ENCODE results near the gene KIFC3. TPM values are rescaled to one million over a fixed set of nuclear protein-coding genes. Genes with fewer than 3 reads are reported as not detected.
"Not testable (repeated sequence)": the region's sequence is repeated elsewhere in the genome, so short reads cannot be mapped to it uniquely, and the experiment has no call there.

The KIFC3 gene
- total RNA-seq, 1 donor from 2014 or later = 0.76 TPM

DNA sequence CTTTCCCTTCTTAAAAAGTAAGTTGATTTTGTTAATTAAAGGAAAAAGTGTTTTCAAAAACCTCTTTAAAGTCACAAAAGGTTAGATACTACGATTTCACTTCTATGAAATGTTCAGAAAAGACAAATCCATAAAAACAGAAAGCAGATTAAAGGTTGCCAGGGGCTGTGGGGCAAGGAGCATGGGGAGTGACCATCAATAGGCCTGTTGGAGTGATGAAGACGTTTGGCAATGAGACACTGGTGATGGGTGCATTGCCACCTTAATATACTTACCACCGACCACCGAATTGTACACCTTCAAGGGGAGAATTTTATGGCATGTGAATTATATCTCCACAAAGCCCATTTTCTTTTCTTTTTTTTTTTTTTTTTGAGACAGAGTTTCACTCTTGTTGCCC, 19.2 kb downstream of the KIFC3 start:
- Mint-ChIP-seq H3K27me3 (ENCODE audit: unreplicated experiment) (peaks cover 2% of the 10 kb centered on the region), H3K4me3 (ENCODE audit: unreplicated experiment) (no peak overlapping the region)

DNA sequence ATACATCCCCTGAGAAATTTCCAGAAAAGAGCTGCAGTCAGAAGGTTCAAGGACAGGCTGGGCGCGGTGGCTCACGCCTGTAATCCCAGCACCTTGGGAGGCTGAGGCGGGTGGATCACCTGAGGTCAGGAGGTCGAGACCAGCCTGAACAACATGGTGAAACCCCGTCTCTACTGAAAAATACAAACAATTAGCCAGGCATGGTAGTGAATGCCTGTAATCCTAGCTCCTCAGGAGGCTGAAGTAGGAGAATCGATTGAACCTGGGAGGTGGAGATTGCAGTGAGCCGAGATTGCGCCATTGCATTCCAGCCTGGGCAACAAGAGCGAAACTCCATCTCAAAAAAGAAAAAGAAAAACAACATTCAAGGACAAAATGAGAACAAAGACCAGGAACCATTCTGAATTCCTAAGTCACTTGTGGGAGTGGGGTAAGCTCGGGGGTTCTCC, 19.7 kb downstream of the KIFC3 start:
- not testable (repeated sequence) for H3K27ac Mint-ChIP-seq (ENCODE audit: unreplicated experiment); H3K4me1 Mint-ChIP-seq (ENCODE audit: low read depth, unreplicated experiment); H3K4me3 Mint-ChIP-seq (ENCODE audit: unreplicated experiment); DNase-seq; H3K36me3 Mint-ChIP-seq (ENCODE audit: unreplicated experiment); H3K27me3 Mint-ChIP-seq (ENCODE audit: unreplicated experiment); H3K9me3 Mint-ChIP-seq (ENCODE audit: unreplicated experiment)

More for the DNA sequence above, 19.2 kb downstream of the KIFC3 start:
- H3K4me1 Mint-ChIP-seq (ENCODE audit: low read depth, unreplicated experiment) = no peaks in the 10 kb centered on the region
- TF ChIP-seq, protein P1, sequence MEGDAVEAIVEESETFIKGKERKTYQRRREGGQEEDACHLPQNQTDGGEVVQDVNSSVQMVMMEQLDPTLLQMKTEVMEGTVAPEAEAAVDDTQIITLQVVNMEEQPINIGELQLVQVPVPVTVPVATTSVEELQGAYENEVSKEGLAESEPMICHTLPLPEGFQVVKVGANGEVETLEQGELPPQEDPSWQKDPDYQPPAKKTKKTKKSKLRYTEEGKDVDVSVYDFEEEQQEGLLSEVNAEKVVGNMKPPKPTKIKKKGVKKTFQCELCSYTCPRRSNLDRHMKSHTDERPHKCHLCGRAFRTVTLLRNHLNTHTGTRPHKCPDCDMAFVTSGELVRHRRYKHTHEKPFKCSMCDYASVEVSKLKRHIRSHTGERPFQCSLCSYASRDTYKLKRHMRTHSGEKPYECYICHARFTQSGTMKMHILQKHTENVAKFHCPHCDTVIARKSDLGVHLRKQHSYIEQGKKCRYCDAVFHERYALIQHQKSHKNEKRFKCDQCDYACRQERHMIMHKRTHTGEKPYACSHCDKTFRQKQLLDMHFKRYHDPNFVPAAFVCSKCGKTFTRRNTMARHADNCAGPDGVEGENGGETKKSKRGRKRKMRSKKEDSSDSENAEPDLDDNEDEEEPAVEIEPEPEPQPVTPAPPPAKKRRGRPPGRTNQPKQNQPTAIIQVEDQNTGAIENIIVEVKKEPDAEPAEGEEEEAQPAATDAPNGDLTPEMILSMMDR (IDR thresholded peaks at IDR 0.05; ENCODE audit: partially characterized antibody, unreplicated experiment) = no peak
- H3K27ac Mint-ChIP-seq (ENCODE audit: unreplicated experiment) = no peak overlapping the region
- H3K9me3 Mint-ChIP-seq (ENCODE audit: unreplicated experiment) = peaks cover 1% of the 10 kb centered on the region
- no peaks in the 10 kb centered on the region for H3K36me3 Mint-ChIP-seq (ENCODE audit: unreplicated experiment)
- DNase-seq = no peak

DNA sequence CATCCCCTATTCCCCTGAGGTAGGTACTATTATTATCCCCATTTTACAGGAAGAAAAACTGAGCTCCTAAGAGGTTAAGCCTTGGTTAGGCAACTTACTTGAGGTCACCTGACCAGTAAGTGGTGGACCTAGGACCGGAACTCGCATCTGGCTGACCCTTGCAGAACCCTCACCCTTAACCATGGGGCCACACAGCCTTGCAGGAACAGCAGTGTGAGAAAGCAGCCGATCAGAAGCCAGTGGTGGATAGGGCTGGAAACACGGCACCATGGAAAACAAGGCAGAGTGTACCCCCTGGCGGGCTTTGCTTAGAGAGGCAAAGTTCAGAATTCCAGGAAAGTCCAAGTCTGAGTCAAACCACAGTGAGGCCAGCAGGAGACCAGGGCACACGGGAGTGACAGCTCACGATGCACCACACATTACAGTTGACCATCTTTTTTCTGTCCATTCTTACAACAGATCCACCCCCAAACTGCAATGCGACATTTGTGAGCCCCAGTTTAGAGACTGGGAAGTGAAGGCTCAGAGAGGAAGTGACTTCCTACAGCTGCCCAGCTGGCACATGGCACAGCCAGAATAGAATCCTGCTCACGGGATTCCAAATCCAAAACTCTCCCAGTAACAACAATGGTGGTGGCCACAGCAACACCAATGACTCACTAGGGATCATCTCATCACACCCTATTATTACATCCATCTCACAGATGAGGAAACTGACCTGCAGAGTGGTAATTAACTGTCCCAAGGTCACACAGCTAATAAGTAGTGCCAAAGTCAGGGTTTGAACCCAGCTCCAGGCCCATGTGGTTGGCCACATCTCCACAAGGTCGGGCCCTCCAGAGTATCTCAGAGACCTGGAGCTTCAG, 20.3 kb downstream of the KIFC3 start:
- Mint-ChIP-seq H3K27me3 (ENCODE audit: unreplicated experiment) (peaks cover 2% of the 10 kb centered on the region), H3K36me3 (ENCODE audit: unreplicated experiment) (no peaks in the 10 kb centered on the region), H3K4me1 (ENCODE audit: low read depth, unreplicated experiment) (no peaks in the 10 kb centered on the region), H3K9me3 (ENCODE audit: unreplicated experiment) (peaks cover 1% of the 10 kb centered on the region), H3K4me3 (ENCODE audit: unreplicated experiment) (no peak overlapping the region), H3K27ac (ENCODE audit: unreplicated experiment) (no peak overlapping the region)
- no peak for DNase-seq
- TF ChIP-seq, protein P1 (IDR thresholded peaks at IDR 0.05; ENCODE audit: partially characterized antibody, unreplicated experiment) = no peak

DNA sequence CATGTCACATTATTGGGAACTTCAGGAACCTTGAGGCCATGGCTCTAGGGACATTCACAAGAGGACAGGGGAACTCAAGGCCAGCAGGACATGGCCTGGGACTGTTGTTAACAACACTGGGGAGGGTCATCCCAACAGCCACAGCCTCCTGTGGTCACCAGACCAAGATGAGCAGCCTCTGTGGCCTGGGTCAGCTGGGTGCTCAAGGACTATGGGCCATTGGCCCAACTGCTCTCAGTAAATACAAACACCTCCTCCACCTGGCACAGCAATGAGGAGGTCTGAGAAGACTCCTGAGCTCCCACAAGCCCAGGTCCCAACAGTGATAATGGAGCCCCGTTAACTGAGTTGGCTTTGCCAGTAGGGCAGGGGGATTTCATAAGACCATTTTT, 20.9 kb downstream of the KIFC3 start:
- no peaks in the 10 kb centered on the region for H3K36me3 Mint-ChIP-seq (ENCODE audit: unreplicated experiment)
- no peak overlapping the region for H3K4me3 Mint-ChIP-seq (ENCODE audit: unreplicated experiment)
- H3K4me1 Mint-ChIP-seq (ENCODE audit: low read depth, unreplicated experiment) = no peaks in the 10 kb centered on the region
- TF ChIP-seq, protein P1 (IDR thresholded peaks at IDR 0.05; ENCODE audit: partially characterized antibody, unreplicated experiment) = no peak
- peaks cover 2% of the 10 kb centered on the region for H3K27me3 Mint-ChIP-seq (ENCODE audit: unreplicated experiment)
- DNase-seq = no peak
- no peak overlapping the region for H3K27ac Mint-ChIP-seq (ENCODE audit: unreplicated experiment)
- peaks cover 1% of the 10 kb centered on the region for H3K9me3 Mint-ChIP-seq (ENCODE audit: unreplicated experiment)

DNA sequence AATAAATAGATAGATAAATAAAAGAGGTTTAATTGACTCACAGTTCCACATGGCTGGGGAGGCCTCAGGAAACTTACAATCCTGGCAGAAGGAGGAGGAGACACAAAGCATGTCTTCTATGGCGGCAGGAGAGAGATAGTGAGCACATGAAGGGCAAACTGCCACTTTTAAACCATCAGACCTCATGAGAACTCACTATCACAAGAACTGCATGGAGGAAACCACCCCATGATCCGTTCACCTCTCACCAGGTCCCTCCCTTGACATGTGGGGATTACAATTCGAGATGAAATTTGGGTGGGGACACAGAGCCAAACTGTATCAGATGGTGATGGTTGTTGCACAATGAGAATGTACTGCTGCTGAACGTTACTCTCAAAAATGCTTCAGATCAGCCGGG, 22.5 kb downstream of the KIFC3 start:
- not testable (repeated sequence) for H3K27me3 Mint-ChIP-seq (ENCODE audit: unreplicated experiment); H3K4me1 Mint-ChIP-seq (ENCODE audit: low read depth, unreplicated experiment); H3K36me3 Mint-ChIP-seq (ENCODE audit: unreplicated experiment); H3K27ac Mint-ChIP-seq (ENCODE audit: unreplicated experiment); H3K9me3 Mint-ChIP-seq (ENCODE audit: unreplicated experiment); DNase-seq; H3K4me3 Mint-ChIP-seq (ENCODE audit: unreplicated experiment)

DNA sequence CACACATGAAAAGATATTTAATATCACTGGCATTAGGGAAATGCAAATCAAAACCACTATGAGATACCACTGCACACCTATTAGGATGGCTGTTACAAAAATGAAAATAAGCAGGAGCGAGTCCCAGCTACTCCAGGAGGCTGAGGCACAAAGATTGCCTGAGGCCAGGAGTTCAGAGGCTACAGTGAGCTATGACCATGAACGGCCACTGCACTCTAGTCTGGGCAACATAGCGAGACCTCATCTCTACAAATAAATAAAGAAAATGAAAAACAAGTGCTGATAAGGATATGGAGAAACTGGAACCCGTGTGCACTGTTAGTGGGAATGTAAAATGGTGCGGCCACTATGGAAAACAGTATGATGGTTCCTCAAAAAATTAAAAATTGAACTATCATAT, 23.6 kb downstream of the KIFC3 start:
- H3K9me3 Mint-ChIP-seq (ENCODE audit: unreplicated experiment) = peaks cover 1% of the 10 kb centered on the region
- peaks cover 2% of the 10 kb centered on the region for H3K27me3 Mint-ChIP-seq (ENCODE audit: unreplicated experiment)
- H3K4me1 Mint-ChIP-seq (ENCODE audit: low read depth, unreplicated experiment) = peaks cover 2% of the 10 kb centered on the region
- no peak overlapping the region for H3K27ac Mint-ChIP-seq (ENCODE audit: unreplicated experiment)
- no peak for DNase-seq
- no peak overlapping the region for H3K4me3 Mint-ChIP-seq (ENCODE audit: unreplicated experiment)
- TF ChIP-seq, protein P1 (IDR thresholded peaks at IDR 0.05; ENCODE audit: partially characterized antibody, unreplicated experiment) = no peak
- no peaks in the 10 kb centered on the region for H3K36me3 Mint-ChIP-seq (ENCODE audit: unreplicated experiment)
